Skeletal muscle satellite cell (primary cell): ENCODE data around the gene ST8SIA6.

ENCODE experiments used
- H3K27me3 ChIP-seq: 2 replicates; pipeline ENCODE4 v1.7.0; 2013; ENCODE audit warnings: low read length; ENCODE audit not compliant: control insufficient read depth, insufficient read depth
- H3K36me3 ChIP-seq: 2 replicates; pipeline ENCODE4 v1.7.0; 2013; ENCODE audit warnings: mild to moderate bottlenecking, control low read depth, low read length; ENCODE audit not compliant: insufficient read depth
- H3K4me1 ChIP-seq: 2 replicates; pipeline ENCODE4 v1.7.0; 2013; ENCODE audit warnings: low read length; ENCODE audit not compliant: control insufficient read depth, insufficient read depth
- H3K4me2 ChIP-seq: 2 replicates; pipeline ENCODE4 v1.7.0; 2013; ENCODE audit warnings: mild to moderate bottlenecking, low read length
- H3K4me3 ChIP-seq: 2 replicates; pipeline ENCODE4 v1.7.0; 2013; ENCODE audit warnings: low read length
- H3K9ac ChIP-seq: 2 replicates; pipeline ENCODE4 v1.7.0; 2013; ENCODE audit warnings: mild to moderate bottlenecking, low read depth, low read length, moderate library complexity
- H3K9me3 ChIP-seq: replicated peaks from 2 replicates; pipeline ENCODE4 v1.7.0; 2013; ENCODE audit warnings: mild to moderate bottlenecking, control low read depth, low read length

ST8SIA6 gene

GRCh38 chr10:17475661-17476060 is 21.3 kb upstream of the ST8SIA6 start:
- Histone ChIP-seq H3K4me2 (no peak overlapping the region), H3K4me3 (no peak overlapping the region), H3K9ac (no peak overlapping the region), H3K27me3 (no peaks in the 10 kb centered on the region), H3K4me1 (no peaks in the 10 kb centered on the region), H3K9me3 (no peaks in the 10 kb centered on the region), H3K36me3 (no peaks in the 10 kb centered on the region)

DNA sequence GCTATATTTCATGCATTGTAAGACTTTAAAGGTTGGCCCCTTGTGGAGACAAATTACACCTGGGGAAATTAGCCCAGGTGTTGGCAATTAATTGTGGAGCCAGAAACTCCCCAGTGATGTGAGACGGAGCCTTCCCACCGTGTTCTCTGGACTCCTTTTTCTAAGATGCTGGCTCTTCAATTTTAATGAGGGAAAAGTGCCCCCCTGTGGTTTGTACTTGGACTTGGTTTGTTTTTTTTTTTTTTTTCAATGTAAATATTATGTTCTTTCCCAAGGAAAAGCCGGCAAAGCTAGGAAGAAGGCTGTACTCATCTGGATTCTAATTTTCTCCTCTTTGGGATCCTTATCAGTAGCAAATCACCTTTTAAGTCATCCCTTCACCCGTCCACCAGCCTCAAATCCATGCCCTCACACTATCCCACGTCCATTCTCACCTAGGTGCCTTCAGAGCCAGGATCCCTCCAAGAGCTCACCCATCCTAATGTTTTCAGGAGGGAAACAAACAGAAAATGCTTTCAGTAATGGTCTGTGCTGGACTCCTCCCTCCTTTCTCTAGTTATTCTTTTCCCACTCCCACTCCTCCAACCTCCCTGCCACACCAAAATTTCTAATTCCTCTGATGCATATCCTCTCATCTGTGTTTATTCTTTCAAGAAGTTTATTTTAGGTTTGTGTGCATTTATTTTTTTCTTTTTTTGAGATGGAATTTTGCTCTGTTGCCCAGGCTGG is 20.4 kb upstream of the ST8SIA6 start:
- Histone ChIP-seq H3K4me2 (peak overlapping the region; percentile 27), H3K36me3 (no peaks in the 10 kb centered on the region), H3K9me3 (no peaks in the 10 kb centered on the region), H3K4me3 (no peak overlapping the region), H3K4me1 (no peaks in the 10 kb centered on the region), H3K27me3 (no peaks in the 10 kb centered on the region), H3K9ac (no peak overlapping the region)

DNA sequence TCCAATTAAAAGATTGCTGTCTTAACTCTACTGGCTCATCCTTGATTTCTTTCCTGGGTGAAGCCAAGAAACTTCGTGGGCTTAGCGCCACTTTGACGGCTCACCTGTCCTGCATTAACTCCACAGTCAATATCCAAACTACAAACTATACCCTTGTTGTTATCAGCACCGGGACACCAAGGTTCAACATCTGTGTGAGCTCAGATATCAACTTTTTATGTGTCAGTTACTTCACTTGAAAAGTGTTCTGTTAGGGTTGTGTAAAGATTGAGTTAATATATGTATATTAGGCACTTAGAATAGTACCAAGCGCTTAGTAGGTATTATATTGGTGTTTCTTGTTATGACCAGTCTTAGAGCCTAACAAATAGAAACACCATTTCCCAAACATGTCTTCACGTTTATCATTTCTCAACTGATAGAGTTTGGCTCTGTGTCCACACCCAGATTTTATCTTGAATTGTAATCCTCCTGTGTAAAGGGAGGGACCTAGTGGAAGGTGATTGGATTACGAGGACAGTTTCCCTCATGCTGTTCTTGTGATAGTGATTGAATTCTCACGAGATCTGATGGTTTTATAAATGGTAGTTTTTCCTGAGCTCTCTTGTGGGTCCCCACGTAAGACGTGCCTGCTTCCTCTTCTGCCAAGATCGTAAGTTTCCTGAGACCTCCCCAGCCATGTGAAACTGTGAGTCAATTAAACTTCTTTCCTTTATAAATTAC is 19.0 kb upstream of the ST8SIA6 start:
- Histone ChIP-seq H3K9ac (no peak overlapping the region), H3K4me2 (no peak overlapping the region), H3K27me3 (no peaks in the 10 kb centered on the region), H3K4me1 (no peaks in the 10 kb centered on the region), H3K36me3 (no peaks in the 10 kb centered on the region), H3K4me3 (no peak overlapping the region), H3K9me3 (no peaks in the 10 kb centered on the region)

- Histone ChIP-seq H3K4me3 (no peak overlapping the region), H3K36me3 (no peaks in the 10 kb centered on the region), H3K9me3 (no peaks in the 10 kb centered on the region), H3K4me1 (no peaks in the 10 kb centered on the region), H3K9ac (no peak overlapping the region), H3K4me2 (no peak overlapping the region), H3K27me3 (no peaks in the 10 kb centered on the region)
These were observed 18.3 kb upstream of the ST8SIA6 start for GRCh38 chr10:17472481-17473227.

- H3K9me3 ChIP-seq: no peaks in the 10 kb centered on the region
These were observed 15.9 kb upstream of the ST8SIA6 start for GRCh38 chr10:17470246-17470645.

GRCh38 chr10:17465328-17466125 is 11.1 kb upstream of the ST8SIA6 start:
- Histone ChIP-seq H3K9me3 (no peaks in the 10 kb centered on the region), H3K36me3 (no peaks in the 10 kb centered on the region), H3K4me2 (no peak overlapping the region), H3K4me3 (no peak overlapping the region), H3K4me1 (no peaks in the 10 kb centered on the region), H3K9ac (no peak overlapping the region), H3K27me3 (peaks cover 6% of the 10 kb centered on the region)

More at GRCh38 chr10:17470246-17470645, 15.9 kb upstream of the ST8SIA6 start:
- Histone ChIP-seq H3K9ac (no peak overlapping the region), H3K4me2 (no peak overlapping the region), H3K36me3 (no peaks in the 10 kb centered on the region), H3K4me3 (no peak overlapping the region), H3K4me1 (no peaks in the 10 kb centered on the region), H3K27me3 (peaks cover under 1% of the 10 kb centered on the region)

DNA sequence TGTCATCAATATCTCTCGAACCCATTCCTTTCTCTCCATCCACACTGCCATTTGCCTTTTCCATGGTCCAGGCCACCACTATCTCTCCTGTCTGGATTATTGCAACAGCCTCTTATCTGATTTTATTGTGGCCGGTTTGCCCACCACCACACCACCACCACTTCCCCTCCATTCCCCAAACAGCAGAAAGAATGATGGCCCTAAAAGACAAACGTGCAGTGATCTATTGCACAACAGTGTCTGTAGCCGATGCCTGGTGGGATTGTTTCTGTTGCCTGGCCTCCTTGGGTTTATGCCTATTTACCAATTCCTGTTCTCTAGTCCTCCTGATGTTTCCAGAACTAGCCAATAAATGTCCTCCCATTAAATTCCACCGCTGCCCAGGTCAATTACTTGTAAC is 10.2 kb upstream of the ST8SIA6 start:
- H3K4me1 ChIP-seq: no peaks in the 10 kb centered on the region
- no peak overlapping the region for H3K4me2 ChIP-seq
- no peaks in the 10 kb centered on the region for H3K36me3 ChIP-seq
- H3K4me3 ChIP-seq: no peak overlapping the region
- no peaks in the 10 kb centered on the region for H3K9me3 ChIP-seq
- no peak overlapping the region for H3K9ac ChIP-seq
- peaks cover 6% of the 10 kb centered on the region for H3K27me3 ChIP-seq

DNA sequence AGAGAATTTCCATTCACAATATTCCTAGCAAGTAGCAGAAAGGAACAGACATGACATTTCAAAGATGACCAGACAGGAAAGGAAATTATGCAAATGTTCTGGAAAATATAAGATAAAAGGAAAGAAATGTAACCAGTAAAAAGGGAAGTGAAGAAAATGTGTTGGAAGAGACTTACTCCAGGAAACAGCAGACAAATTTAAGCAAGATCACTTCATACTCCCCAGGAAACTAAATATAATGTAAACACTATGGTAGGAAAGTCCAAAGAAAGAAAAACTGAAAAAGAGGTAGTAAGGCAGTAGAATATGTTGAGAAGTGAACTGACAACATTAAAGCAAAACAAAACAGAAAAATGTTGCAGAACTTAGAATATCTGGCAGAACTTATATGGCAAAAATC is 6.4 kb upstream of the ST8SIA6 start:
- Histone ChIP-seq H3K4me2 (no peak overlapping the region), H3K4me3 (no peak overlapping the region), H3K36me3 (no peaks in the 10 kb centered on the region), H3K4me1 (no peaks in the 10 kb centered on the region), H3K9ac (no peak overlapping the region), H3K9me3 (no peaks in the 10 kb centered on the region), H3K27me3 (peaks cover 6% of the 10 kb centered on the region)

- Histone ChIP-seq H3K27me3 (peaks cover 7% of the 10 kb centered on the region), H3K36me3 (no peaks in the 10 kb centered on the region), H3K4me1 (peaks cover 7% of the 10 kb centered on the region), H3K9me3 (no peaks in the 10 kb centered on the region), H3K4me2 (no peak overlapping the region), H3K4me3 (no peak overlapping the region), H3K9ac (no peak overlapping the region)
These were observed 2.7 kb upstream of the ST8SIA6 start for GRCh38 chr10:17457083-17457482.

DNA sequence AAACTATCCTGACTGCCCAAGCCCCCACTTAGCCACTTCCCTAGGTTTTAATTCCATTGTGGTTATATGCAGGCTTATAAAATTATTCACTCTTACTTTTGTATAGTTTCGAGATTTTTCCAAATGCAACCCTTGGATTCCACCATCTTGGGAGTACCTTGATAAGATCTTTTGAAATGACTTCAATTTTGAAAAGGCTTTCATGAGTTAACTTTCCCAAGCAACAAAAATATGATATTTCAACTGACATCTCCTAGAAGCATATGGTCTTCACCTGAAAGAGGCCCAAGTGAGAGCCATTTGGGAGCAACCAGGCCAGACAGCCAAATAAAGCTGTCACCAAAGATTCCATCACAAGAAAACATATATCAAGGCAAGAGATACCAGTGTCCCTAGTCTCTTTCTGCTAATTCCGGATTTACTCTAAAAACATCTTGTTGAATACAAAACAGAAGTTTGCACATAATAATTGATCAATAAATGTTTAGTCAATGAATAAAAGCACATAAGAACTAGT is 1.7 kb upstream of the ST8SIA6 start:
- peaks cover 7% of the 10 kb centered on the region for H3K4me1 ChIP-seq
- no peak overlapping the region for H3K4me3 ChIP-seq
- H3K9ac ChIP-seq: no peak overlapping the region
- H3K4me2 ChIP-seq: no peak overlapping the region
- no peaks in the 10 kb centered on the region for H3K9me3 ChIP-seq
- no peaks in the 10 kb centered on the region for H3K36me3 ChIP-seq
- H3K27me3 ChIP-seq: peaks cover 9% of the 10 kb centered on the region
